ENCODE results near the gene CBS.
"Not testable (repeated sequence)": the region's sequence is repeated elsewhere in the genome, so short reads cannot be mapped to it uniquely, and the experiment has no call there.

CBS gene

DNA sequence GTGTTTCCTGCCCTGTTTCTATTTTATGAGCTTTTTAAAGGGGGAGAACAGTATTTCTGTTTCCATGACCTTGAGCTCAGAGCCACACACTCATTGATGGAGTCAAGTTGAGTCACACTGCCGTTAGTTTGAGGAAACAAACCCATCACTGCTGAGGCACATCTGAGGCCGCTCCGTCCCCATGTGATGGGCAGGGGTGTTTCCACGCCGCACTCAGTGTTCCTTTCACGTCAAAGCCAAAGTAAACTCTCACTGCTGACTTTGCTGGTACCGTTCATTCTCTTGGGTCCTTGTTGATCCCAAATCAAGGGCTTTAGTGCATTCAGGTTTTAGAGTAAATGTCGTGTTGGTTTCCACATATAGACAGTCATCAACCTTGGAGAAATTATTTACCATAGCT, 52.5 kb downstream of the CBS start:
- DNase-seq: no peak

DNA sequence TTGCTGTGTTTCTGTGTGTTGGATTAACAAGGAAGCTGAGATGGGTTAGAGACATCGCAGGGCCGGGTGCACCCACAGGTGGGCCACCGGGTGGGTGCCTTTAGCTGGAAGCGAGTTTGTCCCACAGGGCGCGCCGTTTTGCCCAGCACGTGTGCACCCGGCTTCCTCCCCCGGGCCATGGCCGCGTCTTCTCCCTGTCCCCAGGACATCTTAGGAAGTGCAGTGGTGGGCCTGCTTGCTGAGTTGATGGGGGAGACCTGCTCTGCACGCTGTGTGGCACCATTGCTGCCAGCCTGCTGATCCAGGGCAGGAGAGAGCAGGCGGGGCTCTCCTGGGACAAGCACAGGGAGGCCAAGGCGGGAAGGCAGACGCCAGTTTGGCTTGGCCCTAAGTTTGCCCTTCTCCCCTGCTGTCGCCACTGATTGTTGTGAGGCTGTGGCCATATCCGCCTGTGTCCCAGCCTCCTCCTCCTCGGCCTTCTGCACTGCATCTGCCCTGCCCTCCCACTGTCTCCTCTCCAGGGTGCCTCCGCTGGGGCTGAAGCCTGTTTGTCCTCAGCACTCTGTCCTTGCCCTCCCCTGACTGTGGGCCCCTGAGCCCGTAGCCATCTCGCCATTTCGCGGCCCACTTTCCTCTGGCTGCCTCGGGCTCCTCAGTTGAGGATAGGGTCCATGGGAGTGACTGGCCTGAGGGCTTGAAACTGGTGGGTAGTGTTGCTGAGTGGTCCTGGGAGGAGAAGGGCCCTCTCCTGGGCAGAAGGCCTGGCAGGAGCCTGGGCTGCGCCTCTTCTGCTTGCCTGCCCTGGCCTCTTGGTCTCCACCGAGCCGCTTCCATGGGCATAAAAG, 53.7 kb downstream of the CBS start:
- no peak for DNase-seq

GRCh38 chr21:43021191-43021590, 54.4 kb downstream of the CBS start:
- no peak for DNase-seq

GRCh38 chr21:43020771-43021170, 54.9 kb downstream of the CBS start:
- no peak for DNase-seq

DNA sequence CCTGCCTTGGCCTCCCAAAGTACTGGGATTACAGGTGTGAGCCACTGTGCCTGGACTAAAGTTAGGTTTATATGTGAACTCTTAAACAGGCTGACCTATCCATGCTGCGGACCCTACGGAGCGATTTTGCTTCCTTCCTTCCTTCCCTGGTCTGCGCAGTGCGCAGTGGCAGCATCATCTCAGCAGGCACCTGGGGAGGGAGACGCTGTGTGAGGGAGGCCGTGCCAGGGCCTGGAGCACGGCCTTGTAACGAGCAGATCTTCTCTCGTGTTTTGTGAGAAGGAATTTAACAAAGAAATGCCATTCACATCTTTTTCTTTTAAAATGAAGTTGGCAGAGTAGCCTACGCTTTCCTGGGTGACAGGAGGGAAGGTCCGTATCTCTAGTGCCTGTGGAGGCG, 55.5 kb downstream of the CBS start:
- no peak for DNase-seq

DNA sequence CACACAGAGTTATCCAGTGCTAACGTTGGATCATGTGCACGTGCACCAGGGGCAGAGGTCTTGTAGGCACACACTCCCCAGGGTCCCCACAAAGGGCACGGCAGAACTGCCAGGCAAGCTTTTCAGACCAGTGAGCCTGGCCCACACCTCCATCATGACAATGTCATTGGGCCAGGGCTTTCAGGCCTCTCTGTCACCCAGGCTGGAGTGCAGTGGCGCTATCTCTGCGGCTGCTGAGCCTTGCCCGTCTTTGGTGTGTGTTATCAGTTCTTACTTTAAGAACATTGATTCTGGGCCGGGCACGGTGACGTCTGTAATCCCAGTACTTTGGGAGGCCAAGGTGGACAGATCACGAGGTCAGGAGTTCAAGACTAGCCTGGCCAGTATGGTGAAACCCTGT, 57.1 kb downstream of the CBS start:
- DNase-seq: no peak

- no peak for DNase-seq
Observed at GRCh38 chr21:43016728-43017127, 58.9 kb downstream of the CBS start.

GRCh38 chr21:43015906-43016540, 59.6 kb downstream of the CBS start:
- DNase-seq: no peak

DNA sequence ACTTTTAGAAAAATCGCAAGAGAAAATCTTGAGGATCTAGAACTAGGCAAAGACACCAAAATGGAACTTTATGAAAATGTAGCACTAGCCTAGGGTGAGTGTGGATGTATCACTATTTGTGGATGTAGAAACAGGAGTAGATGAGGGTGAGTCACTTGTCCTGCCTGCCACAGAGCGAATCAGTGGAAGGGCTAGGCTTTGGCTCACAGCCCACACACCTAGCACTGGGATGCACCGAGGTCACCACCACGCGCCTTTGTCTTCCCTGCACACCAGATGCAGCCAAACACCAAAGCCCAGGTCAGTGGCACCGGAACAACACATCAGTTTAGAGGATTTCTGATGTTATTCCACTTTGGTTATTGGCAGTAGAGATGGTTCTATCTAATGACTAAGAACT, 63.0 kb downstream of the CBS start:
- DNase-seq: no peak

DNA sequence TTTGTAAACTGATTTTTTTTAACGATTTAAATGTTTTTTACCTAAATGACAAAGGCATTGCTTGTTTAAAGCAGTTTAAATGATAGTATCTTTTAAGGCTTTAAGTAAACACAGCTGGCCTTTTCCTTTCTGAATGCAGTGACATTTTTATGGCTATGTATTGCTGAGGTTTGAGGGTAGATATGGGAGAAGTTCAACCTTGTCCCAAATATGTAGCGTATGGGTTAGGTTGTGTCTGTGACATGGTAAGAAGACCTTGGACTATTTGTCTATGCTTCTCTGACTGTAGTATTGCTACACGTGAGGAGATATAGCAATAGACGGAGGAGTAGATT, 68.8 kb downstream of the CBS start:
- no peak for DNase-seq

DNA sequence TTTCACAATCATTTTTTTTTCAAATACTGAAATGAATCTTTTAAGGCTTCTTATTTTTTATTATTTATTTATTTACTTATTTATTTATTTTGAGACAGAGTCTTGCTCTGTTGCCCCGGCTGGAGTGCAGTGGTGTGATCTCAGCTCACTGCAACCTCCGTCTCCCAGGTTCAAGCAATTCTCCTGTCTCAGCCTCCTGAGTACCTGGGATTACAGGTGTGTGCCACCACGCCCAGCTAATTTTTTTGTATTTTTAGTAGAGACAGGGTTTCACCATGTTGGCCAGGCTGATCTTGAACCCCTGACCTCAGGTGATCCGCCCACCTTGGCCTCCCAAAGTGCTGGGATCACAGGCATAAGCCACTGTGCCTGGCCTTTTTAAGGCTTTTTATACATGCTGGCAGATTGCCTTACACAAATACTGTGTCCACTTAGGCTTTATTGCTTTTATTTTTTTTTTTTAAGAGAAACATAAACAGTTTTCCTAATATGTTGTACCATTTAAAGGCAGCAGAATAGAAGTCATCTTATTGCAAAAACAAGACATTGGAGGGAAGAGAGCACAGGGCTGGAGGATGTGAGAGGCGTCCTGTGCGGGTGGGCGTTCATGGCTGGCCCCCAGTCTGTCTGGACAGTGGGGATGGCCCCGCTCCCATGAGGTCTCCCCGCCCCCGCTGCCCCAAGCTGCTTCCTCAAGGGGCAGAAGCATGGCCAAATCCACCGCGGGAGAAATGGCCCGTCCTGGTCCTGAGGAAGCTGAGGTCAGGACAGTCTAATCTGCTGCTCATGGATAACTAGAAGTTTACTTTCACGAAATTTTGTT, 69.4 kb downstream of the CBS start:
- DNase-seq: not testable (repeated sequence)

GRCh38 chr21:43005635-43006034, 70.0 kb downstream of the CBS start:
- DNase-seq: no peak

- no peak for DNase-seq
Observed at GRCh38 chr21:43004926-43005325, 70.7 kb downstream of the CBS start.

Data from central memory CD4-positive, alpha-beta T cell (primary cell).